Right ventricle myocardium inferior (tissue), 1 donor: ENCODE measurements around the gene GFOD1. TPM values are rescaled to one million over a fixed set of nuclear protein-coding genes. Genes with fewer than 3 reads are reported as not detected.
A peak's percentile ranks its signal among the peaks of the same experiment; 100 is the strongest.
"Not testable (repeated sequence)": the region's sequence is repeated elsewhere in the genome, so short reads cannot be mapped to it uniquely, and the experiment has no call there.

Experiments
- ATAC-seq: fragments of 200-7000 bp; cut with Tn5 transposase; one replicate; pipeline ENCODE4 v1.9.1; 2020; ENCODE audit warnings: mild to moderate bottlenecking, moderate library complexity
- DNase-seq: peaks from one replicate; pipeline ENCODE4 v3.0.0; 2021; ENCODE audit errors: missing footprints
- intact Hi-C: fragments of 100-400 bp; cut with DNase I; formaldehyde crosslinking; loops from one replicate; pipeline ENCODE4 v1.11.0; 2022
- total RNA-seq: library from RNA; stranded (reverse); fragmentation: NEBNext Ultra II Directional; extraction: Animal tissue kit (Norgen Biotek cat#: 25700); gene quantifications from one replicate; pipeline ENCODE4 v1.2.1, GENCODE V29; 2021
- donor health status: DM: no; HTN: yes; CAD: no; lungs with severe emphysema.

Gene GFOD1
- total RNA-seq, 1 donor from 2014 or later: 38.8 TPM

DNA sequence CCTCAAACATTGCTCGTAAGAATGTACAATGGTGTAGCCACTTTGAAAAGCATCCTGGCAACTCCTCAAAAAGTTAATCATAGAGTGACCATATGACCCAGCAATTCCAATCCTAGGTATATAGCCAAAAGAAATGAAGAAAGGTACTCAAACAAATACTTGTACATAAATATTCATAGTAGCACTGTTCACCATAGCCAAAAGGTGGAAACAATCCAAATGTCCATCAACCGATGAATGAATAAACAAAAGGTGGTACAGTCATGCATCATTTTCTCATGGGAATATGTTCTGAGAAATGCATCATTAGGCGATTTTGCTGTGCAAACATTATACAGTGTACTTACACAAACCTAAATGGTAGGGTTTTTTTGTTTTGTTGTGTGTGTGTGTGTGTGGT is 84.7 kb downstream of the GFOD1 start:
- DNase-seq: no peak
- ATAC-seq: no peak
- intact Hi-C loops: no loop called here

DNA sequence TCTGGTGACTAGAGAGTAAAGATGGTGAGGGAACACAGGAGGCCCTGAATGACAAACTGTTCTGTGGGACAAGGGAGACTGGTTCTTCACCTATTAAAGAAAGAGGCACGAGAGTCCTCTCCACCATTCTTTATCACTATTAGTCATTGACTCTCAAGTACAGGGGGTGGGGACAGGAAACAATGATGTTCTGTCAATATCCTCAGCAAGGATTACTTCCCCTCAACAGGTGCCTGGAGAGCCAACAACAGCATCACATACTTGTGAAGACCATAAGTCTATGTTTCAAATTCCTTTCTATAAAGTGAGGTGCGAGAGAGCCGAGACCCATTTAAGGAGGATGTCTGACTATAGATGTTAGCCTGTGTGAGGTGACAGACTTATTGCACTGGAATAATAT is 86.6 kb downstream of the GFOD1 start:
- intact Hi-C loops: no loop called here
- ATAC-seq (no peak), DNase-seq (no peak)

DNA sequence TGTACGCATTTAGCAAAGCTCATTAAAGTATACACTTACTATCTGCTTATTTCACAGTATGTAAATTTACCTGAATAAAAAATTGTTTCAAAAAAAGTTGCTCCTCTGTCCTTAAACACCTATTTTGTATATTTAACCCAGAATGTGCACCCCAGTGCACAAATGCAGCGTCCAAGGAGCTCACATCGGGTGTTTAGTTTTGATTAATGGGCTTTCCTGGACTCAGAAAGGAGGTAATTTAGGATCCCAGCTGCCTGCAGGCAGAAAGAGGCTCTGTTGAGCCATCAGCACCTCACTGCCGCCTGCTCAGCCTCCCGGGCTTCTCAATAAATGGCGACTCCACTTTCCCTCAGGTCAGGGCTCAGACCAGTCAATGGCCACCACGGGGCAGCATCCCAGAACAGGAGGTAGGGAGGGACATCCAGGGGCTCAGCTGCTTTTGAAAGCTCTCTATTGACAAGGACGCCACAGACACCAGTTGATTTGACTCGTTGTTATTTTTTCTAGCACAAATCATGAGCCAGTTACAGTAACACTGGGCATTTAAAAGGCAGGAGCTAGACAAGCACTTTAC is 88.9 kb downstream of the GFOD1 start:
- ATAC-seq (no peak), DNase-seq (no peak)
- intact Hi-C loops: loop anchor here (5.0 kb wide), 1 partner anchor 66 kb away; no protein-coding TSS in a partner anchor

DNA sequence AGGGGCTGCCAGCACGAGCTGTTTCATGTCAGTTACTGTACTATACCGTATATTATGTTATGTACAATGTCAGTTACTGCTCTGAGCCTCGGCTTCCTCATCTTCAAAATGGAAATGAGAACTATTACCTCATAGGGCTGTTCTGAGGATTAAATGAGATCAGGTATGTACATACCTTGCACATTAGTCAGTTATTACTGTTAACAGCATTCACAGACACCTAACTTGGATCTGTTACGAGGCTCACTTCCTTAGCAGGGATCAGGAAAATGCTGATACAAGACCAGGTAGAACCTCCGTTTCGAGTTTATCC is 89.4 kb downstream of the GFOD1 start:
- intact Hi-C loops: loop anchor here (5.0 kb wide), 1 partner anchor 66 kb away; no protein-coding TSS in a partner anchor
- ATAC-seq (no peak), DNase-seq (no peak)

DNA sequence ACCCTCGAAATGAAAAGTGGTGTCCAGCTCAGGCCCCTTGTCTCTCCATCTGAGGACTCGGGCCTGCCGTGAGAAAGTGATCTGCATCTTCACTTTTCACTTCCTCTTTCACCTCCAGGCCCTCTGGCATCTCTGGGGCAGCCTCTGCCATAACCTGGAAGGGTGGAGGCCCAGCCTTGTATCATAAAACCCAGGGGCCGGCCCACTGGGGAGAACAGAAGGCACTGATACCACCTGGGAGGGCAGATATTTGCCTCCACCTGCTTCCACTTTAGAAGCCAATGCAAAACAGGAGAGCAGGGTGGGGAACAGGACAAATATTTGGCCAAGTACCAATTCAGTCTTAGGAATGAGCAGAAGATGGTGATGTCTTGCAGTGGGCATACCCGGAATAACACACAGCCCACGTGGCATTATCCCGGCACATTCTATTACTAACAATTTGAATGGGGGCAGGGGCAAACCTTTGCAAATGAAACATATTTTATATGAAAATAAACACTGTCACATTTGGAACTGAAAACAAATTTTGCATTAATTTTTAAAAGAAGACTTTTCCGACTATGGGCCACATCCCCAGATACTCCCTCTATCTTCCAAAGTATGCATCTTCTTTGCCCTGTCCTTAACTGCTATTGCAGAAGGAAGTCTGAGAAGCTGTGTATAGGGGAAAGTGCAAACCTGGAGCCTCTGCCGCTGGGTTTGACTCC is 89.9 kb downstream of the GFOD1 start:
- intact Hi-C loops: loop anchor here (5.0 kb wide), 1 partner anchor 65 kb away; no protein-coding TSS in a partner anchor
- ATAC-seq (no peak), DNase-seq (no peak)

DNA sequence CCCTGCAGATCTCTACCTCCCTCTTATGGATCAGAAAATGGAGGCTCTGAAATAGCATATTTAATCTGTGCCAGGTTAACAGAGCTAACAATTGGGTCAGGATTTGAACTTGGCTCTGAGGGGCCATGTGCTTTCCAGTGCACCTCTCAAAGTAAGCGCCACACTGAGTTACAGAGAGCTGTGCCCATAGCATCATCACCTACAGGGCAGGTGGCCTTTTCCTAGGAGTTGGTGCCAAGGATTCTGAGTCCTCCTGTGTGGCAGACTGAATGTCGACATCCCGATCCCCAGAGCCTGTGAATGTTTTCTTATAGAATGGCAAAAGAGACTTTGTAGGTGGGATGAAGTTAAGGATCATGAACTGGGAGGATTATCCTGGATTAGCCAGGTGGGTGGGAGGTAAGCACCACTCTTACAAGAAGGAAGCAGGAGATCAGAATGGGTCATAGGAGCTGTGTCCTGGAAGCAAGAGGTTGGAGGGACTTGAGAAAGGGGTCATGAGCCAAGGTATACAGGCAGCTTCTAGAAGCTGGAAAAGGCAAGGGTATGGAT is 91.1 kb downstream of the GFOD1 start:
- no peak for DNase-seq
- intact Hi-C loops: loop anchor here (5.0 kb wide), 1 partner anchor 64 kb away; no protein-coding TSS in a partner anchor
- no peak for ATAC-seq

DNA sequence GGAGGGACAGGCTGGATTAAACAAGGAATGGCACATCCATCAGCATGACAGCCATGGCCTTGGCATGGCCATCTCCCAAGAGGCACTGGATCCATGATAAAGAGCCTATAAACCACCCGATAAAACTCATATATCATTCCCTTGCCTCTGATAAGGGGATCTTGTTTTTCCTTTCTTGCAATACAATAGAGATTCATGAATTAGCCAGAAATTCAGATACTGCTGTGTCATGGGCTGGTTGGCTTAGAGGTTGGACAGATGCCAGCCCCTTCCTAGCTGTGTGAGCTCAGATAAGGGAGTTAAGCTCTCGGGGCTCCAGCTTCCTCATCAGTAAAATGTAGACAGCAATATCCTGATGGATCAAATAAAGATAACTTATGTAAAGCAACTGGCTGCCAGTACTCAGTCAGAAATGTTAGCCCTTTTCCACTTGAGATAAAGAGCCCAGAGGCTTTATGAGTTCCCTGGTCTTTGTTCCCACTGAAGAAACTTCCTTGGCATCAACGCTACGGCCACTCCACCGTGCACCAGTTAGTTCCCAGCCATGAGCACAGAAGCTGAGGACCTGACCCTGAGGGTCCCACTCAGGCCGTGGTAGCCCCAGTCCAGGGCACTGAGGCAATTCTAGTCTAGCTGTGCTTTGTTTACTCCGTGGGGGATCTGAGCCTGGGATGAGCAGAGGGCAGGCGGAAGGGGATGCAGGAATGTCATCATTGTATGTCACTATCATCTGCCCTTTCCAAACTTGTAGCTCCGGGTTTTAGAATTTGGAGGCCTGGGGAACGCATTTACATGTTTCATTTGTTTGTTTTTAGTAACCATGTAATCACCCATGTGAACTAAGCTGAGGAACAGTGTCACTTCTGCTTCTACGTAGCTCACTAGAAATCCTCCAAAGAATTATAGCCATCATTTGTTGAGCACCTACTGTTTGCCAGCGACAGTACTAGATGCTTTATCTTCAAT is 91.8 kb downstream of the GFOD1 start:
- peak; percentile 65 for ATAC-seq
- DNase-seq: peak; percentile 88
- intact Hi-C loops: loop anchor here (5.0 kb wide), 1 partner anchor 63 kb away; no protein-coding TSS in a partner anchor

DNA sequence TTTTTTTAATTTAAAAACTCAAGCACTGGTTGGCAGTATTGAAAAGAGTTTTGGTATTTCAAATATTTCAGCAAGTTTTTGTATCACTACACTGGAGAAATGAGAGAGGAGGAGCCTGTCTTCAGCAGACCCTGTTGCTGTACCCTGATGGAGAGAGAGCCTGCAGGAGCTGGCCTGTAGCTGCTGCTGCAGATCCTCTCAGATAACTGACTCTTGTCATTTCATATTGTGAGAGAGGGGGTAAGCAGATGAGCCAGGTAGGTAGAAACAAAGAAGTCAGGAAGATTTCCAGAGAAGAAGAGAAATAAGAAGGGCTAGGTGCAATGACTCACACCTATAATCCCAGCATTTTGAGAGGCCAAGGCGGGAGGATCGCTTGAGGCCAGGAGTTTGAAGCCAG is 94.9 kb downstream of the GFOD1 start:
- ATAC-seq: no peak
- no peak for DNase-seq
- intact Hi-C loops: no loop called here

DNA sequence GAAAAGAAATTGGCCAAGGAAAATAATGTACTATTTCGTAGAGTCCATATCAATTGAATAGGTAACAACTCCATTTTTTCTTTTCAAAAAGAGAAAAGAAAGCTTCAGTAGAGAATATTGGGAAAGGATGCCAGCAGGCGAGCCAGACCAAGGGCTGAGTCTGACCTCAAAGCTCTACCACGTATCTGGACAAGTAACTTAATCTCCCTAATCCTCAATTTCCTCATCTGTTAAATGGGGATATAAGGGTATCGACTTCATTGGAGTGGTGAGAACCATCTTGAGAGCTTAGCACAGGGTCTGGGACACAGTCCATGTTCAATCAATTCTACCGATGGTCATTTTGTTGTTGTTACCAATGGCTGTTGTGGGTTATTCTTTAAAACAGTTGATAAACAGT is 95.9 kb downstream of the GFOD1 start:
- intact Hi-C loops: no loop called here
- DNase-seq: no peak
- ATAC-seq: no peak

DNA sequence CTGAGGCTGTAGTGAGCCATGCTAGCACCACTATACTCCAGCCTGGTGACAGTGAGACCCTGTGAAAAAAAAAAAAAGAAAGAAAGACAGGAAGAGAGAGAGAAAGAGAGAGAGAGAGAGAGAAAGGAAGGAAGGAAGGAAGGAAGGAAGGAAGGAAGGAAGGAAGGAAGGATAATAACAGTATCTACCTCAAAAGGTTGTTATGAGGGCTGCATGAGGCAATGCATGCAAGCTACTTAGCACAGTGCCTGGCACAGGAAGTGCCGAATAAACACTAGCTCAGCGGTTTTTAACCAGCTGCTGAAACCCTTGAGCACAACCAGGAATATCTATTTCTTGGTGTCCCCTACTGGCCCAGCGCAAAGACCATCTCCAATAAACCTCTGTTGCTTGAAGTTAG is 96.7 kb downstream of the GFOD1 start:
- ATAC-seq (no peak), DNase-seq (no peak)
- intact Hi-C loops: no loop called here

DNA sequence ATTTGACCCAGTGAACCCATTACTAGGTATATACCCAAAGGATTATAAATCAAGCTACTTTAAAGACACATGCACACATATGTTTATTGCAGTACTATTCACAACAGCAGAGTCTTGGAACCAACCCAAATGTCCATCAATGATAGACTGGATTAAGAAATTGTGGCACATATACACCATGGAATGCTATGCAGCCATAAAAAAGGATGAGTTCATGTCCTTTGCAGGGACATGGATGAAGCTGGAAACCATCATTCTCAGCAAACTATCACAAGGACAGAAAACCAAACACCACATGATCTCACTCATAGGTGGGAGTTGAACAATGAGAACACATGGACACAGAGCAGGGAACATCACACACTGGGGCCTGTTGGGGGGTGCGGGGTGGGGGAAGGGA is 98.2 kb downstream of the GFOD1 start:
- intact Hi-C loops, ATAC-seq, DNase-seq: not testable (repeated sequence)

DNA sequence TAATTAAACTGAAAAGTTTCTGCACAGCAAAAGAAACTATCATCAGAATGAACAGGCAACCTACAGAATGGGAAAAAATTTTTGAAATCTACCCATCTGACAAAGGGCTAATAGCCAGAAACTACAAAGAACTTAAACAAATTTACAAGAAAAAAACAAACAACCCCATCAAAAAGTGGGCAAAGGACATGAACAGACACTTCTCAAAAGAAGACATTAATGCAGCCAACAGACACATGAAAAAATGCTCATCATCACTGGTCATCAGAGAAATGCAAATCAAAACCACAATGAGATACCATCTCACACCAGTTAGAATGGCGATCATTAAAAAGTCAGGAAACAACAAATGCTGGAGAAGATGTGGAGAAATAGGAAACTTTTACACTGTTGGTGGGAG is 98.6 kb downstream of the GFOD1 start:
- DNase-seq, intact Hi-C loops, ATAC-seq: not testable (repeated sequence)

DNA sequence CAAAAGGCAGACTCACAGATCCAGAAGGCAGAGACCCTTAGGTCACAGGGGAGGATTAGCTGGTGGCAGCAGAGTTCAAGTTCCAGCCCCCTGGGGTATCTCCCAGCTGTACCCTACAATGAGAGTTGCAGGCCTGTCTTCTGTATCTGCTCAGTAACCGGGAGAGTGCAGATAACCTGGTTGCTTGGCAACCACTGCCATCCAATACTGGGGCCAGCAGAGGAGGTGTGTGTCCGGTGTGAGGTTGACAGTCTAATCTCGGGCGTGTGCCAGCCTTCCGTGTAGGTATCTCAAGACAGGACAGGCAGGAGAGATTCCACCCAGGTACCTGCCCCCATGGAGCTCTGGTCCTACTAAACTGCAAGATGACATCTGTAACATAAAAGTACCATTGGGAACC is 102.4 kb downstream of the GFOD1 start:
- no peak for DNase-seq
- intact Hi-C loops: no loop called here
- ATAC-seq: peak; percentile 71

DNA sequence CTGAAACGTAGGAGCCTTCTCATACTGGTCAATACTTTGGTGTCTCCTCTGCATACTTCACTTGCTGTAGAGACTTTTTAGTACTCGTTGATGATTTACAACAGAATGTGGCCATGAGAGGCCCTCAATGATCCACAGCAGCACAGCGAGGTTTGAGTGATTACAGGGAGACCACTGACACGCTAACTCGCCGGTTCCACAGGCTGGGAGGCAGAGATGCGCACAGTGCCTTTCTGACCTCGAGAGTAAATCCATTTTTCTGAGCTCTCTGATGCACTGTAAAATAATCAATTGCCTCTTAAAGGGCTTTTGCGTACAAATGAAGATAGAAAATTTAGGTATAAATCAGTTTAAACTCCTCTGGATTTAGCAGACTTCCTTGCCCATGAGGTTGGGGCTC is 102.9 kb downstream of the GFOD1 start:
- ATAC-seq: no peak
- intact Hi-C loops: no loop called here
- no peak for DNase-seq

DNA sequence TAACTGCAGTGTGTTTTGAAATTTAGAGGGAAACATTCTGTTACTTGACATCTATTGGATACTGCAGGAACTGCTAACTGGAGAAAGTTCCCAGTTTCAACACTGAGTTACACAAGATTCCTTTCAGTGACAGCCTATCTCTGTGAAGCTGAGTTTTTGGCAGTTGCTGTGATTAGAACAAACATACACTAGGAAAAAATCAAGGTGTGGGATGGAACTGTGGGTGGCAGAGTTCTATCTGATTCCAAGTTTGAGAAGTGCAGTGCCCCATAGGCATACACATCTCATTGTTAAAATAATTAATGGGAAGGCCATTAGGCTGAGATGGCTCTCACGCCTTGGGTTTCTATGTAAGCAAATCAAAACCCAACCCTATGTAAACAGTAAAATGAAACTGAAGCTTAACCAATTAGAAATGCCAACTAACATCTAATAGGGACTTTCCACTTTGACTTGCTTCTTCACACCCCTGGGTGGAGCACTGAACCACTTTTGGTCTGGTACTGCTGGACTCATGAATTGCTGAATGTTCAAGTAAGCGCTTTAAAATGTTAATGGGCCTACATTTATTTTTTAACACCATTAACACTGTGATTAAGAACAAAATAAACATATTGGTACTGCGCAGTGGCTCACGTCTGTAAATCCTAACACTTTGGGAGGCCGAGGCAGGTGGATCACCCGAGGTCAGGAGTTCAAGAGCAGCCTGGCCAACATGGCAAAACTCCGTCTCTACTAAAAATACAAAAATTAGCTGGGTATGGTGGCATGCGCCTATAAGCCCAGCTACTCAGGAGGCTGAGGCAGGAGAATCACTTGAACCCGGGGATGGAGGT is 103.9 kb downstream of the GFOD1 start:
- DNase-seq (no peak), ATAC-seq (peak; percentile 7)
- intact Hi-C loops: no loop called here

DNA sequence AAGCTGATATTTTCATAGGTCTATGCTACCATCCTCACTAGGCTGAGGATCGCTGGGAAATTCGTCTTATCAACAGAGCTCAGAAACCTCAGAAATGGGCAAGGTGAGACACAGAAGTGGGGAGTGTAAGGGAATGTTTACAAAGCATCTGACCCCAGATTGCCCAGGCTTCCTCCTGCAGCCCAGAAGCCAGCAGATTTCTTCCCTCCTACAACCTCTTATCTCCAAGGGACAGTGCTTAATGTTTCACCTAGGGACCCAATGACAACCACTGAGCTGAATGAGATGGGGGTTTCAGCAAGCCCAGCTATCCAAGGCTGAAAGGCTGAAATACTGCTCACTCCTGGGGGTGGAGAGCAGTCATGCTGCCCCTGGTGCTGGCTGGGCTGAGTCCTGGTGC is 106.6 kb downstream of the GFOD1 start:
- DNase-seq: no peak
- intact Hi-C loops: no loop called here
- no peak for ATAC-seq

DNA sequence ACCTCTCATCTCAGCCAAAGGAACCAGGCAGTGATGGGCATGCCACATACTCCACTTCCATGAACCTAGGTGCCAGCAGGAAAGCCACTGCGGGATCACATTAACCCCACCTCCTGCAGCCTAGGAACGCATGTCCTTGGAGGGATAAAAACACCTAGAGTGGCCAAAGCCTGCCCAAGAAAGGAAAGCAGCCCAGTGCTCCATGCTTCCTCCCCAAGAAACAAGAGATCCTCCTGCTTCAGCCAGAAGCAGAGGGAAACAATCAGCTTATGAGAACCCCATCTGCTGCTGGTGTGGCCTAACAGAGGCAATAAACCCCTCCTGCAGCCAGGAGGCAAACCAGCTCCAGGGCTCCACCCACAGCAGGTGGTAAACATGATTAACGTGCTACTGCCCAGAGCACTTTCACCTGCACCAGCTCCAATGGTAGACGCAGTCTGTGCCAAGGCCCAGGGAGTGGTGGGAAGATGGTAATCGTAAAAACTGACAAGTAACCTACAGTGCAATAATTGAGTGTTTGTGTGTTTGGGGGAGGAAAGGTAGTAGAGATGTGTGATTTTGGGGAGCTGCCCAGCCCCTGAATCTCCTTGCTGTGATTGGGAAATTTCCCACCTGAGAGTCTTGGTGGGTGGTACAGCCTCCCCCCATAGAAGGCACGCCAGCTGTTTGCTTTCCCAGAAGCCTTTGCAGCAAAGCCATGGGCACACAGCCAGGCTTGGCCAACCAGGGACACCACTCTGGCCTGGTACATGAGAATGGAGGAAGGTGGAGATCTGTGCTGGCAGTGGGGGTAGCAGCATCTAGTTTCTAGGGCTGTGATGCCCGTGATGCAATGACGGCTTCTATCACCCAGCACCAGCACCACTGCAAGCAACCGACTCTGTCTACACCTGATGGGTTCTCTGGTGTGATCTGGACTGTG is 108.5 kb downstream of the GFOD1 start:
- no peak for ATAC-seq
- intact Hi-C loops: no loop called here
- no peak for DNase-seq
